HTR-8/SVneo (cell line): ENCODE results near the gene PTPRA.

Source experiments
- DNase-seq: peaks from one replicate; pipeline ENCODE4 v3.0.0; 2011; ENCODE audit warnings: low spot score, mixed read lengths; ENCODE audit not compliant: insufficient read length
- FAIRE-seq: peaks from 2 replicates; lab custom pipeline; 2011; peaks lifted over from hg19 to GRCh38; lab: Jason Lieb, UNC

The PTPRA gene

GRCh38 chr20:2918096-2919049 is 45.1 kb downstream of the PTPRA start:
- DNase-seq (no peak), FAIRE-seq (no peak)

DNA sequence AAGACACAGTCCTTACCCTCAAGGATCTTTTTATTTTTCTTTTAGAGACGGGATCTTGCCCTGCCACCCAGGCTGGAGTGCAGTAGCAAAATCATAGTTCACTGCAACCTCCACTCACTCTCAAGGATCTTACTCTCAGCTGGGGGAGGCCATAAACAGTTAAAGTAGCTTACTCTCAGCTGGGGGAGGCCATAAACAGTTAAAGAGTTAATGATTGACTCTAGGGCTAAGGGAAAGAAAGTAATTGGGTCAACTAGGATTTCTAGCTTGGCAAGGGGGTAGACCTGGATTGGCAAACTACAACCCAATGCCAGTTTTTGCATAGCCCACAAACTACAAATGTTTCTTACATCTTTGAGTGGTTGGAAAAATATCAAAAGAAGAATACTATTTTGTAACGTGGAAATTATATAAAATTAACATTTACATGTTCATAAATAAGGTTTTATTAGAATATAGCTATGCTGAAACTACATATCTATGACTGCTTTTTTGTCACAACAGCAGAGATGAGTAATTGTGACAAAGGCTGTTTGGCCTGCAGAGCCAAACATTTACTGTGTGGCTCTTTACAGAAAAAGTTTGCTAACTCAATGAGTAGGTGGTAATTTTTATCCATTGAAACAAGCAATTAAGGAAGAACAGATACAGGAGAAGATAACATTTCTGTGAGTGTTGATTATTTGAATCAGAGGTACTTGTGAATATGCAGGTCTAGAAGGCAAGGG is 46.4 kb downstream of the PTPRA start:
- DNase-seq (no peak), FAIRE-seq (no peak)

GRCh38 chr20:2920473-2920872 is 47.2 kb downstream of the PTPRA start:
- DNase-seq (no peak), FAIRE-seq (no peak)

GRCh38 chr20:2921506-2921905 is 48.2 kb downstream of the PTPRA start:
- FAIRE-seq (no peak), DNase-seq (no peak)

DNA sequence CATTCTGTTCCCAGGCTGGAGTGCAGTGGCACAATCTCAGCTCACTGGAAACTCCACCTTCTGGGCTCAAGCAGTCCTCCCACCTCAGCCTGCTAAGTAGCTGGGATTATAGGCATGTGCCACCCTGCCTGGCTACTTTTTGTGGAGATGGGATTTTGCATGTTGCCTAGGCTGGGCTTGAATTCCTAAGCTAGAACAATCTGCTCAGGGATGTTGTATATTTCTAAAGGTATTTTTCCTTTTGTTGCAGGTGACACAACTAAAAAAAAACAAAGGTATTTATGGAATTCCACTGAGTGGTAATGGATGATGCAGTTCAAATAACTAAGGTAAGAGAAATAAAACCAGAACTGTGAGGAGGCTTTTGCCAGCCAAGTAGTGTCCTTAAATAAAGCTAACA is 49.7 kb downstream of the PTPRA start:
- DNase-seq (no peak), FAIRE-seq (no peak)

GRCh38 chr20:2930538-2930937 is 57.3 kb downstream of the PTPRA start:
- DNase-seq (no peak), FAIRE-seq (no peak)

DNA sequence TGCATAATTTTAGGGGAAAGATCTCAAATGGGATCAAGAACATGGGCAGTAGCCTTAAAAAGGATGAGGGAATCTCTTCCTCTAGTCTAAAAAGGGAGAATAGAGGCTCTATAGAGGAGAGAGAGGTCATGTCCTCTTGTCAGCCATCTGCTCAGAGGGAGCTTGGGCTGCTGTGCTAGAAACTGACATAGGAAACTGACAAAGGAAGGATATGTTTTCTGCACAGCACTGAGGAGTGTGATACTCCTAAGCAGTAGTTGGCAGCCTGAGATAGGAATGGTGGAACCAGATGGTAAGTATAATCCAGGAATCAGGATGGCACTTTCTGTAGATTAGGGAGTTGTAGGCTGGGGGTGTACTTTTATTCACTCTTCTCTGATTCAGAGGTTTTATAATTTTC is 59.2 kb downstream of the PTPRA start:
- DNase-seq, result no peak
- FAIRE-seq, result no peak

- FAIRE-seq, result no peak
- no peak for DNase-seq
Observed at GRCh38 chr20:2937902-2938301, 64.6 kb downstream of the PTPRA start.

DNA sequence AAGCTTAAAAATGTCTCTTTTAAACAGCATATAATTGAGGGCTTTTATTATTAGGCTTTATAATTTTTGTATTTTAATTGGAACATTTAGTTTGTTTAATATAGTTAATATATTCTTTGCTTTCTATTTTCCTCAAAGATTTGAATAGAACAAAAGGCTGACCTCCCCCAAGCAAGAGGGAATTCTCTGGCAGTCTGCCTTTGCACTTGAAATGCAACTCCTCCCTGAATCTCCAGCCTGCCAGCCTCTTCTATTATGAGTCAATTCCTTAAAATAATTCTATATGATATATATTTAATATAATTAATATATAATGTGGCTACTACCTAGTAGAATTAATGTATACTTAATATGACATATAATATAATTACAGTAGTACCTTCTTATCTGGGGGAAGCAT is 69.2 kb downstream of the PTPRA start:
- FAIRE-seq (no peak), DNase-seq (no peak)

DNA sequence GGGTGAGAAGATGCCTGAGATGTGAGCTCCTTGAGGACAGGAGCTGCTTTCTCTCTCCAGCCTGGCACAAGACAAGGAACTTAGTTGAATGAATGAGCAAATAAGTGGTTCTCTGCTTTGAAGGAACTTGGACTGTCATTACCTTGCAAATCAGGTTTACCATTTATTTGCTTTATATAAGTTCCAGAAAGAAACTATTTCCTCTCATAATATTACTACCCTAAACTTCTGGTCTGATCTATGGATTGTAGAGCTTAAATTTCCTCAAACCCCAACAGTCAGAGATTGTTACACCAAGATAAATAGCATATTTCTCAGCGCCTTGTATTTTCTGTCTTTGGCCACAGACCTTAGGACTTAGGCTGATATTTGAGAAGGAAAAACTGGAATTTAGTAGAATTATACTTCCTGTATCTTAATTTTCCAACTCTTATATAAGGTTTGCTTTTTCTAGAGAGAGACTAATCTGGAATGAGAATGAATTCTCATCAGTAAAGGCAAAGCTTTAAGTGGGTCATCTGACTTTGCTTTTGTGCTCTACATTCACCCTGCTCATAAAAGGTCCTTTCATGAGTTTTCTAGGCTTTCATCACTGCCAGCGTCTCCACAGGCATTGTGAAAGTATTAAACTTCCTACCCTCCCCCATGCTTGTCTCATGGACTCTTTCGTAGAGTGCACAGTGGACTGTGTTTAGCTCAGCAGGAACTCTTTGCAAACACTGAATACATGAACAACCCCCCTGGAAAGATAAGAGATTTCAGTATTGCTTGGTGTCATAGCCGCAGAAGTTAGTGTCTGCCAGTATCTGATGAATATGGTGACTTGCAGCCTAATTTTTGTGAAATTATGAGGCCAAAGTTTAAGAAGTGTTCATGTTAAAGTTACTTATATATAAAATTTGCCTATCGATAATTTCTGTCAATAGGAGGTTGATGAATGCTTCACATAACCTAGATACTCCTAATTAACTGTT is 74.0 kb downstream of the PTPRA start:
- FAIRE-seq, result no peak
- no peak for DNase-seq

- no peak for FAIRE-seq
- DNase-seq, result no peak
Observed at GRCh38 chr20:2948968-2949367, 75.7 kb downstream of the PTPRA start.

- no peak for DNase-seq
- no peak for FAIRE-seq
Observed at GRCh38 chr20:2952766-2953165, 79.5 kb downstream of the PTPRA start.

DNA sequence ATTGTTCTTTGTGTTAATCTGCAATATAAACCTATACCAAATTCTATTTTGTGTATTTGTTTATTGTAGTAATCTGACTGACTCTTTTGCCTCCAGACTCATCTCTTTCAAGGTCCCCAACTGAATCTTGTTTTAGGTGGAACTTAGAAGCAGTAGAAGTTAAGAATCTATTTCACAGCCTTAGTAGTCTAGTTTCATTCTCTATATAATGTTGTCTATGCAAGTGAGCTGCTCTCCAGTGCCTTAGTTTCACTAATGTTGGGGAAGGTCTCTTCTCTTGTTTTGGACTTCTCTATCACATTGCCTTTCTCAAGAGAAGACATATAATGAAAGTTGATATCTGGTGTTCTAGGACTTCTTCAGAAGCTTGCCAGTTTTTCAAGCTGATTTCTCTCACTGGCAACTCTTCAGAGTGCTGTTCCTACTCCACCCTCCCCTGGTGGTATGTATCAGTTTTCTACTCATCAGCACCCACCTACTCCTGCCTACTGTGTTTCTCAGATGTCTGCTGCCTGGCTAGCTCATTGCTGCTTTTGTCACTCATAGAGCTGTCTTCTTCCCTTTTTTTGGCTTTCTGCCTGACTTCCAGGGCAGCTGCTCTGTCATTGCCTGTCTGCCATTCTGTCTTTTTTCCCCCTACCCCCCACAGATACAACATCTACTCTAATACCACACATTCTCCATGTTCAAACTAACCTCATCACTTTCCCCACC is 82.1 kb downstream of the PTPRA start:
- no peak for FAIRE-seq
- DNase-seq, result no peak

DNA sequence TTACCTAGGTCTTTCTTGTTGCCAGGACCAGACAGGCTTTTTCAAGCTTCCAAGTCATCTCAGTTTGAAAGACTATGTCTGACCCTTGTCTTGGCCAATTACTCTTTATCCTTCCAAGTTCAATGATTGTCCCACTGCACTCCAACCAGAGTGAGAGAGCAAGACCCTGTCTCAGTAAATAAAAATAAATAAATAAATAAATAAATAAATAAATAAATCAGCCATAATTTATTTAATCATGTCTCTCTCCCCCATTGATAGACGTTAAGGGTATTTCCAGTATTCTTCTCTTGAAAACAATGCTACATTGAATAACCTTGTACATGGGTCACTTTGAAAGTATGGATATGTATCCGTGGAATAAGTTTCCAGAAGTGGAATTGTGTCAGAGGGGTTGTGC is 83.2 kb downstream of the PTPRA start:
- FAIRE-seq (no peak), DNase-seq (no peak)

- FAIRE-seq (no peak), DNase-seq (no peak)
Observed at GRCh38 chr20:2967841-2968240, 94.6 kb downstream of the PTPRA start.

- DNase-seq (no peak), FAIRE-seq (no peak)
Observed at GRCh38 chr20:2972126-2972525, 98.8 kb downstream of the PTPRA start.

DNA sequence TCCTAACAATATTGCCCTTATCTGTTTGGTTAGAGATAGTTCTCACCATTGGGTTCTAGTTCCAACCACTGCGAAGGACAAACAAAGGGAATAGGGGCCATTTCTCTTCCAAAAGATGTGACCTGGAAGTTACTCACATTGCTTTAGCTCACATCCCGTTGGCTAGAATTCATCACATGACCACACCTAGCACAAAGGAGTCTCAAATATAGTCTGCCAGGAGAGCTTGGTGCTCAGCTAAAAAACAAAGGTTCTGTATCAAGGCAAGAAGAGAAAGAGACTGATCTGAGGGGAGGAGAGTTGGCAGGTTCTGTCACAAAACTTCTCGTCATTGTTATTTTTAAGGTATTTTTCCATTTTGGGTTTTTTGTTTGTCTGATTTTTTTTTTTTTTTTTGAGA is 100.3 kb downstream of the PTPRA start:
- no peak for FAIRE-seq
- DNase-seq, result no peak

DNA sequence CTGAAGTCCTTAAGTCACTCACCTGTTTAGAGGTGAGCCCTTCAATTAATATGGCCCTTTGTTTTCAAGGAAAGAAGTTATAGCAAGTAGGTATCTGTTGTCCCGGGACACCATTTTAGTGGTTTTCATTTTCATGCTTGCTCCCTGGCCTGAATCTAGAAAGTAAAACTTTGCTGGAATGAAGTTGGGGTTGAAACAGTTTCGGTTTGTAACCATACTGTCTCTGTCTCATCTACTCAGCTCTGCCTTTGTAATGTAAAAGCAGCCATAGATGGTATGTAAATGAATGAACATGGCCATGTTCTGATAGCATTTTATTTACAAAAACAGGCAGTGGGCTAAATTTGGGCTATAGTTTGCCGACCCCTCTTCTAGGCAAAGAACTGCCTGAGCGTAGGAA is 105.2 kb downstream of the PTPRA start:
- no peak for DNase-seq

DNA sequence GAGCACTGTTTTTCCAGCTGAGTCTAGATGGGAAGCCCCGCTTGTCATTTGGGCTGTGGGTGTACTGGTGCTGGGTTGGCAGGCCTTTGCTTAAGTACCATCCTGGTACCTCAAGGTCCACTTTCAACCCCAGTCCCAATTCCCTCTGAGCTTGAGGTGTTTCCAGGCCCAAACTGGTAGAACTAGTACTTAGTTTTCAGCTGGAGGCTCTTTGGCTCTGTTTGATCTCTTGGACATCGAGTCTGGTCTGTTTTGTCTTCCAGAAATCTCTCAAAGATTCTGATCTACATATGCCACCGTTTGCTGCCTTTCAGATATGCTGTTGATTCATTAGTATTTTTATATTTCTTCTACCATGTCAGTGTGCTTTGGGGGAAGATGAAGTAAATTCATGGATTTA is 108.4 kb downstream of the PTPRA start:
- DNase-seq (no peak), FAIRE-seq (no peak)

More for the DNA sequence above, 105.2 kb downstream of the PTPRA start:
- no peak for FAIRE-seq

- DNase-seq, result no peak
- FAIRE-seq, result no peak
Observed at GRCh38 chr20:2983508-2983907, 110.2 kb downstream of the PTPRA start.
